ENCODE measurements around the gene BTAF1. TPM values are rescaled to one million over a fixed set of nuclear protein-coding genes. Genes with fewer than 3 reads are reported as not detected.

Gene BTAF1
- total RNA-seq, 1 experiment from 2014 or later: 42.5 TPM

- Histone ChIP-seq H3K27me3 (ENCODE audit: insufficient read depth, low read length) (no peaks in the 10 kb centered on the region), H3K9me2 (ENCODE audit: insufficient read depth) (no peaks in the 10 kb centered on the region), H3K9ac (ENCODE audit: low read length) (no peak overlapping the region), H3K4me3 (replicated peaks in 1 of 2; ENCODE audit: low read depth in 1 of 2, low read length in 2 of 2) (no peak overlapping the region), H2AFZ (ENCODE audit: low read depth, low read length, poor library complexity, severe bottlenecking) (no peak overlapping the region), H3K4me2 (ENCODE audit: low read length) (no peak overlapping the region), H4K20me1 (ENCODE audit: insufficient read depth) (no peaks in the 10 kb centered on the region), H3K27ac (ENCODE audit: low read depth, low read length) (no peak overlapping the region), H3K79me2 (ENCODE audit: insufficient read depth, low read length) (no peaks in the 10 kb centered on the region), H3K4me1 (ENCODE audit: control insufficient read depth in 1 of 2, insufficient read depth in 2 of 2, low read length in 2 of 2) (no peaks in the 10 kb centered on the region), H3K9me3 (ENCODE audit: control insufficient read depth in 1 of 2, insufficient read depth in 1 of 2, low read depth in 1 of 2, low read length in 2 of 2) (no peaks in the 10 kb centered on the region), H3K36me3 (ENCODE audit: control insufficient read depth in 1 of 2, insufficient read depth in 2 of 2, low read length in 2 of 2) (no peaks in the 10 kb centered on the region)
- ChIA-PET CTCF (no interaction called here), RAD21 (ENCODE audit: low non-redundant PET in 1 of 2, low total read pairs in 2 of 2, uncharacterized antibody in 2 of 2, unreplicated experiment in 2 of 2) (interaction anchor here in 1 of 2 experiments (0.5 kb wide), 1 partner anchor 49 kb away, joined by 4 read pairs; no protein-coding TSS in a partner anchor), POLR2A (no interaction called here)
- BruUV-seq (replicated peaks): no TSS peak
- TF ChIP-seq TCF7L2 (IDR thresholded peaks at IDR 0.05; ENCODE audit: borderline replicate concordance, extremely low read depth, insufficient read depth, insufficient read length): no peak
- no peak for TF ChIP-seq EGR1 (IDR thresholded peaks at IDR 0.05; ENCODE audit: low read depth)
- no peak for TF ChIP-seq CTCF (IDR thresholded peaks at IDR 0.05 in 2 of 3, conservative IDR thresholded peaks at IDR 0.05 in 1 of 3; ENCODE audit: borderline replicate concordance in 1 of 3, insufficient read depth in 1 of 3, low read depth in 2 of 3, low read length in 2 of 3)
- no peak for TF ChIP-seq MAX (IDR thresholded peaks at IDR 0.05)
- no peak for TF ChIP-seq JUND (IDR thresholded peaks at IDR 0.05)
- TF ChIP-seq ATF3 (IDR thresholded peaks at IDR 0.05): no peak
- TF ChIP-seq CBX3 (IDR thresholded peaks at IDR 0.05; ENCODE audit: low read depth): no peak
- TF ChIP-seq POLR2A (IDR thresholded peaks at IDR 0.05; ENCODE audit: borderline replicate concordance, extremely low read depth, insufficient read depth, insufficient read length): no peak
- no peak for TF ChIP-seq FOSL1 (IDR thresholded peaks at IDR 0.05; ENCODE audit: low read depth)
- intact Hi-C loops (cut with micrococcal nuclease): no loop called here
- DNase-seq (ENCODE audit: low read depth, low spot score) (no peak), ATAC-seq (no peak)
Measured at GRCh38 chr10:92052088-92052487, 128.5 kb downstream of the BTAF1 start.
